GM13977 (cell line): ENCODE results near the gene GRIK4.

Experiments
- DNase-seq: peaks from one replicate; pipeline ENCODE4 v3.0.0; 2012; ENCODE audit warnings: low spot score
- in situ Hi-C: fragments of 300-500 bp; cut with MboI; formaldehyde crosslinking; loops from one replicate; pipeline ENCODE4 v1.12.0; 2022; ENCODE audit warnings: low sequenced_read_pairs, low pct_unique_long_range_greater_than_20kb, mixed read lengths, inconsistent platforms; ENCODE audit not compliant: unreplicated experiment
- TF ChIP-seq, protein P1 (sequence below): IDR thresholded peaks from 2 replicates; pipeline ENCODE4 v1.5.1; 2012; ENCODE audit warnings: mild to moderate bottlenecking, control low read depth; ENCODE audit not compliant: insufficient read depth; ENCODE audit errors: extremely low read depth, missing control alignments

The GRIK4 gene

DNA sequence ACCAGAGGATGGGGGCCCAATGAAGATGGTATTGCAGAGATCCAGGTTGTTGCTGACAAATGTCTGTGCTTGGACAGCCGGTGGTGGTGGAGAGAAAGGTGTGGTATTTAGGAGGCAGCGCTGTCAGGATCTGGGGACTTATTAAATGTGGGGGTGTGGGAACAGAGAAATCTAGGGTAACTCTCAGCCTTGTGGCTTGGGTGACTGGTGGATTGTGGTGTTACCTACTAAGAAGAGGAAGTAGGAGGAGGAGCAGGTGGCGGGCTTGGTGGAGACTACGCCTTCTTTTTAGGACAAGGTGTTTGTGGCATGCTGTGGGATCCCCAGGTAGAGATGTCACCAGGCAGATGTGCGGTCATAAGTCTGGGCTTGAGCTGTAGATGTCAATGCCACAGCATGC lies 144.0 kb downstream of the GRIK4 start:
- in situ Hi-C loops = no loop called here
- DNase-seq = no peak

DNA sequence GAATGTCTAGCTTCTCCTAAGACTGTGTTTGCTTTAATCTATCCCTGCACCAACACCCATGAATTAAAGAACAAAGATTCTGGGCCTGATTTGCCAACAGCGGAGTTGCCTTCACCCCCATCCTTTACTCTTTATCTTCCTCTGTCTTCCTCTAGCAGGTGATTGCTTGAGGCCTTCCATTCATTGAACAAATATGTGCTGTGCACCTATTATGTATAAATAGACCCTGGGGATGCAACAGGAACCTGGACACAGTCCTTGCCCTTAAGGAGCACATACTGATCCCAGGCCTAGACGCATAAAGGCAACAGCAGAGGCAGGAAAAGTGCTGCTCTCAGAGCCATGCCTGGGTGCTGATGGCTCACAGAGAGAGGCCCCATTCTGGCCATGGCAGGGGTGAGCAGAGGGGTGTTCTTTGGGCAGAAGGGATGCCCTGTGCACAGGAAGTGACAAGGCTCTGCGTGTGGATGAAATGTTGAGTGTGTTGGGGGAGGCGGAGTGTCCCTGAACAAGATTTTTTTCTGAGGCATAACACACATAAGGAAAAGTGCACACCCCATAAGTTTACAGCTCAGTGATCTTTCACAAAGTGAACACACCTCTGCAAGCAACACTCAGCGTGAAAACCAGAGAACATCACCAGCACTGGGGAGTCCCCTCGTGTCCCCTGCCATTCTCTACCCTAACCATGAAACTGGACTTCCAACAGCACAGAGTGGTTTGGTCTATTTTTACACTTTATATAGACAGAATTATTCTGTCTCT lies 145.9 kb downstream of the GRIK4 start:
- TF ChIP-seq, protein P1, sequence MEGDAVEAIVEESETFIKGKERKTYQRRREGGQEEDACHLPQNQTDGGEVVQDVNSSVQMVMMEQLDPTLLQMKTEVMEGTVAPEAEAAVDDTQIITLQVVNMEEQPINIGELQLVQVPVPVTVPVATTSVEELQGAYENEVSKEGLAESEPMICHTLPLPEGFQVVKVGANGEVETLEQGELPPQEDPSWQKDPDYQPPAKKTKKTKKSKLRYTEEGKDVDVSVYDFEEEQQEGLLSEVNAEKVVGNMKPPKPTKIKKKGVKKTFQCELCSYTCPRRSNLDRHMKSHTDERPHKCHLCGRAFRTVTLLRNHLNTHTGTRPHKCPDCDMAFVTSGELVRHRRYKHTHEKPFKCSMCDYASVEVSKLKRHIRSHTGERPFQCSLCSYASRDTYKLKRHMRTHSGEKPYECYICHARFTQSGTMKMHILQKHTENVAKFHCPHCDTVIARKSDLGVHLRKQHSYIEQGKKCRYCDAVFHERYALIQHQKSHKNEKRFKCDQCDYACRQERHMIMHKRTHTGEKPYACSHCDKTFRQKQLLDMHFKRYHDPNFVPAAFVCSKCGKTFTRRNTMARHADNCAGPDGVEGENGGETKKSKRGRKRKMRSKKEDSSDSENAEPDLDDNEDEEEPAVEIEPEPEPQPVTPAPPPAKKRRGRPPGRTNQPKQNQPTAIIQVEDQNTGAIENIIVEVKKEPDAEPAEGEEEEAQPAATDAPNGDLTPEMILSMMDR = no peak
- DNase-seq = peak; percentile 58
- in situ Hi-C loops = no loop called here

More for the DNA sequence above, 144.0 kb downstream of the GRIK4 start:
- TF ChIP-seq, protein P1 = no peak

DNA sequence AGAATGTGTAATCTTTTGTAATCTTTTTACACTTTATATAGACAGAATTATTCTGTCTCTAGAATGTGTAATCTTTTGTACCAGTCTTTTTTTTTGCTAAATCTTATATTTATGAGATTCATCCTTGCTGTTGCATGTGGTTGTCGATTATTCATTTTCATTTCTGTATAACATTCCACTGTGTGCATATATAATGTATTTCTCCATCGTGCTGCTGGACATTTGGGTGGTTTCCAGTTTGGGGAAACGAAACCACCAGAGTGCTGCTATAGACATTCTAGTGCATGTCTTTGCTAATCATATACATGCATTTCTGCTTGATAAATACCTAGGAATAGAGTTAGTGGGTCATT lies 146.5 kb downstream of the GRIK4 start:
- peak; percentile 56 for DNase-seq
- in situ Hi-C loops = no loop called here
- TF ChIP-seq, protein P1 = no peak

DNA sequence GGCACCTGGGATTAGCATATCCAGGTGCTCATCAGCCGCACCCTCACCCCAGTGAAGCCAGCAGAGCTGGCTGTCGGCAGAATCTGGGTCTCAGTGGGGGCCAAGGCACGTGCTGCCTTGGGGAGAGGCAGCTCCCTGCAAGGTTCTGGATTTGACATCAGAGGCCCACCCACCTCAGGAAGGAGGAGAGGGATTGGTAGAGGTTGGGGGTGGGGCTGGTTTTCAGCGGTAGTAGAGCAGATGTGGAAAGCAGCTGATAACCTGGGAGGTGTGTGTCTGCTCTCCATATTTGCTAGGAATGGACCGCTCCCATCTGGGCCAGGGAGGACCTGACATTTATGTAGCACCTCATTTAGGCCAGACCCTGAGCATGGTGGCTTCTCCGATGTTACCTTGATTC lies 147.5 kb downstream of the GRIK4 start:
- DNase-seq = no peak
- TF ChIP-seq, protein P1 = no peak
- in situ Hi-C loops = no loop called here

DNA sequence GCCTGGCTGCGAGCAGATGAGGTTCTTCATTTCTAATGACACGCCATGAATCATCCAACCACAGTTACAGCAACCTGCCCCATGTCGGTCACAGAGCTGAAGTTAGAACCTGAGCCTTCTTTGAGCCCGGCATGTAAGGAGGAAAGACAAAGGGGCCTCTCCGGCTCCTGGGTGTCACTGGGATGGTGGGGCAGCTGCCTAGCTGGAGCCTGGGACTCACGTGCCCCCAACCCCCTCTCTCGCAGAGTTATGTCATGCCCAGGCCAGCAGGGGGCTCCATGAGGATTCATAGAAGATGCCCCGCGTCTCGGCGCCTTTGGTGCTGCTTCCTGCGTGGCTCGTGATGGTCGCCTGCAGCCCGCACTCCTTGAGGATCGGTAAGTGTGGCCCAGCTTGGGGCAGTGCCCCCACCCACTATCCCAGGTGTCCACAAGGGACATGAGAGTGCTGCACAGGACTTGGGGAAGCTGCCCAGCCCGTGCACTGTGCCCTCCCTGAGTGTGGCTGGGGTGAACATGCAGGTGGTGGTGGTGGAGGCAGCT lies 148.5 kb downstream of the GRIK4 start:
- TF ChIP-seq, protein P1 = peak; percentile 62
- in situ Hi-C loops = no loop called here
- peak; percentile 71 for DNase-seq

- in situ Hi-C loops = no loop called here
- TF ChIP-seq, protein P1 = no peak
- DNase-seq = no peak
These were observed 150.6 kb downstream of the GRIK4 start for GRCh38 chr11:120662071-120662676.
